H7 (cell line): ENCODE results near the gene ACTR1B. TPM values are rescaled to one million over a fixed set of nuclear protein-coding genes. Genes with fewer than 3 reads are reported as not detected.
A peak's percentile ranks its signal among the peaks of the same experiment; 100 is the strongest.
"Not testable (repeated sequence)": the region's sequence is repeated elsewhere in the genome, so short reads cannot be mapped to it uniquely, and the experiment has no call there.

Experiments used
- DNase-seq: peaks from one replicate; pipeline ENCODE4 v3.0.0; 2012
- H3K27me3 ChIP-seq: 2 replicates; pipeline ENCODE4 v1.6.0; 2011; ENCODE audit warnings: mild to moderate bottlenecking, low read length; ENCODE audit not compliant: control insufficient read depth, insufficient read depth
- H3K36me3 ChIP-seq: replicated peaks from 2 replicates; pipeline ENCODE4 v1.5.1; 2011; ENCODE audit warnings: low read length; ENCODE audit not compliant: control insufficient read depth, insufficient read depth
- H3K4me3 ChIP-seq: 2 replicates; pipeline ENCODE4 v1.5.1; 2011; ENCODE audit warnings: low read depth, mild to moderate bottlenecking, control low read depth, low read length, moderate library complexity; ENCODE audit not compliant: insufficient read depth
- total RNA-seq: library from RNA; depleted of rRNA; stranded (reverse); fragments of >200 nt; shearing (Covaris generic); gene quantifications from 2 replicates; pipeline ENCODE4 v1.2.3, GENCODE V29; 2014

ACTR1B gene
- total RNA-seq, 1 experiment from 2014 or later, result 49.7 TPM

- DNase-seq, result peak; percentile 75
- no peaks in the 10 kb centered on the region for H3K27me3 ChIP-seq
- no peak overlapping the region for H3K4me3 ChIP-seq
- no peaks in the 10 kb centered on the region for H3K36me3 ChIP-seq
These were observed 36.1 kb upstream of the ACTR1B start for GRCh38 chr2:97699765-97700444.

GRCh38 chr2:97698530-97698929, 34.7 kb upstream of the ACTR1B start:
- no peak for DNase-seq
- H3K27me3 ChIP-seq, result no peaks in the 10 kb centered on the region
- H3K4me3 ChIP-seq, result no peak overlapping the region
- no peaks in the 10 kb centered on the region for H3K36me3 ChIP-seq

DNA sequence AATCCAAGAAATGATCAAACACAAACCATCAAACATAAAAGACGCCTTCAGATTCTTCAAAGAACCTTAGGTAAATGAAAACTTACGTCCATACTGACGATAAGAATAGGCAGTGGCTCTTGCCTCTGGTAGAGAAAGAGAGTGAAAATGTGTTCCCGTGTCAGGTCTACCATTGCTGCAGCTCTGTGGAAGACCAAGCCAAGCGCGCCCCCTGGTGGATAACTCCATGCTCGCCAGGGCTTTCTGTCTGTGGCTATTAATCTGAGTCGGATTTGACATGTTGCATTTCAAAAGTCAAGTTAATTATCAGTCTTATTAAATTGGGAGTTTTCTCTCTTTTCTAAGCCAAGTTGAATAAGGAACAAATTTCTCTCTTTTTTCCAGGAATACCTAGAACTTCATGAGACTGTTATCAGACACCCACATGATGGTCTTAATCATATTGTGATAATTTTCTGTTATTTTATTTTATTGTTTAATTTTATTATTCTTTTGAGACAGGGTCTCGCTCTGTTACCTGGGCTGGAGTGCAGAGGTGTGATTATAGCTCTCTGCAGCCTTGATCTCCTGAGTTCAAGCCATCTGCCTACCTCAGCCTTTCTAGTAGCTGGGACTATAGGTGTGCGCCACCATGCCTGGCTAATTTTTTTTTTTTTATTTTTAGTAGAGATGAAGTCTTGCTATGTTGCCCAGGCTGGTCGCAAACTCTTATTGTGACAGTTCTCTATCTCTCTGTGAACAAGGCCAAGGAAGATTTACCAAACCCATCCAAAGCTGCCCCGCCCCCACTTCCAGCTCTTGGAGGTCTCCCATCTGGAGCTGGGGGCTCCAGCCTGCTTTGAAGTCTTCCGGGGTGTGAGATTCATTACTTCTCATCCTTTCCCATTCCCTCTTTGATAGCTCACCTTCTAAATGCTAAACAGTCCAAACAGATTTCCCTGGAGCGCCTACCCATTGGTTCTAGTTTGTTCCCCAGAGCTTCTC, 33.7 kb upstream of the ACTR1B start:
- Histone ChIP-seq H3K4me3 (no peak overlapping the region), H3K36me3 (no peaks in the 10 kb centered on the region), H3K27me3 (no peaks in the 10 kb centered on the region)
- peak; percentile 80 for DNase-seq

DNA sequence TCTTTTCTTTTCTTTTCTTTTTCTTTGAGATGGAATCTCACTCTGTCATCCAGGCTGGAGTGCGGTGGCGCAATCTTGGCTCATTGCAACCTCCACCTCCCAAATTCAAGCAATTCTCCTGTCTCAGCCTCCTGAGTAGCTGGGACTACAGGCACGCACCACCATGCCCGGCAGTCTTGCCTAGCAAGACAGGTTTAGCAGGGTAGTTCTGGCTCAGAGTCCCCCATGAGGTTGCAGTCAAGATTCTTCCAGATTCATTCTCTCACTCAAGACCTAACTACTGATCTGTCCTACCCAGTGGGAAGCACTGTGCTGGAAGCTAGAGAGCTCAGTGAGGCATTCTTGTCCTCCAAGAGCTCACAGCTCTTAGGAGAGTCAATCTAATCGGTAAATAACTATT, 31.9 kb upstream of the ACTR1B start:
- H3K4me3 ChIP-seq, result no peak overlapping the region
- H3K27me3 ChIP-seq, result no peaks in the 10 kb centered on the region
- DNase-seq, result peak; percentile 2
- H3K36me3 ChIP-seq, result no peaks in the 10 kb centered on the region

DNA sequence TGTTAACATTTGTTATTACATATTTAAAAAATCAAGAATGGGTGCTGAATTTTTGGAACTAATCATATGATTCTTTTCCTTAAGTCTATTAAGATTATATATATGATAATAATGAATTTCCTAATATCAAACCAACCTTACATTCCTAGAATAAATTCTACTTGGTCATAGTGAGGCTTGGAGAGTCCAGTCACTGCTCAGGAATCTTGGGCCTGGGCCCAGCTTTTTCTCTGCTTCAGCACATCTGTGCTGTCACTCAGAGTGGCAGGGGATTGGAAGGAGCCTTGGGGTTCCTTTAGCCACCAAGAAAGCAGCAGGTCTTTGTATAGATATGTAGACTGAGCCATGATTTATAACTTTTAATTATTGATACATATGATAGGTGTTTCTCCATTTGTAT, 29.6 kb upstream of the ACTR1B start:
- DNase-seq, result no peak
- H3K27me3 ChIP-seq, result no peaks in the 10 kb centered on the region
- H3K36me3 ChIP-seq, result no peaks in the 10 kb centered on the region
- H3K4me3 ChIP-seq, result no peak overlapping the region

DNA sequence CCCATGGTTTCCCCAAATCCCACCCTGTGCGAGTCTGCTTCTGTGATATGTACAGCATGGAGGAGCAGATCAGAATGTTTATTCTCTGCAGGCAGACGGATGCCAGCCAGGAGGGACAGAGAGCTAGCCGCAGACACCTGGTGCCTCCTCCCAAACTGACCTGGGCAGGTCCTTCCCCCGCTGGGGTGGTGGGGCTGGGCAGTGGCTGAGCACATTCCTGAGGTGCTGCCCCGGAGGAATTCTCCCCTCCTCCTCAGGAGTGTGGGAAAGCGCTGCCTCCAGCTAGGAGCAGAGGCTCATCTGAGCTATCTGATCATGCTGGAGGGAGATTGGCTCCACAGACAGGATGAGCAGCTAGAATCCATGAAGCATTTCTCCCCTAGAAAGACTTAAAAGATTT, 27.3 kb upstream of the ACTR1B start:
- Histone ChIP-seq H3K27me3 (no peaks in the 10 kb centered on the region), H3K4me3 (no peak overlapping the region), H3K36me3 (no peaks in the 10 kb centered on the region)
- peak; percentile 77 for DNase-seq

GRCh38 chr2:97688062-97688827, 24.4 kb upstream of the ACTR1B start:
- no peak for DNase-seq
- Histone ChIP-seq H3K36me3 (no peaks in the 10 kb centered on the region), H3K27me3 (no peaks in the 10 kb centered on the region), H3K4me3 (no peak overlapping the region)

GRCh38 chr2:97687235-97687634, 23.4 kb upstream of the ACTR1B start:
- DNase-seq, H3K27me3 ChIP-seq, H3K36me3 ChIP-seq, H3K4me3 ChIP-seq: not testable (repeated sequence)

- Histone ChIP-seq H3K4me3 (no peak overlapping the region), H3K27me3 (no peaks in the 10 kb centered on the region), H3K36me3 (no peaks in the 10 kb centered on the region)
- no peak for DNase-seq
These were observed 14.5 kb upstream of the ACTR1B start for GRCh38 chr2:97678298-97678697.

DNA sequence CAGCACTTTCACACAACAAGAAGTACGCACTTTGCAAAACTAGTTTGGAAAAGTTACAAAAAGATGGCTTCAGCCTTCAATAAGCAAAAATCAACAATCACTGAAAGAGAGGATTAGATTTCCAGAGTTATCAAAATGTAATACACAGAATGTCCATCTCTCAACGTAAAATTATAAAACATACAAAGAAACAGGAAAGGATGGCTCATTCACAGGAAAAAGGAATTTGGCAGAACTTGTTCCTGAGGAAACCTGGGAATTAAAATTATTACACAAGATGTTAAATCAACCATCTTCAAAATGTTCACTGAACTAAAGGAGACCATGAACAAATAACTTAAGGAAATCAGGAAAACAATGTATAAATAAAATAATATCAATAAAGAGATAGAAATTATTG, 13.6 kb upstream of the ACTR1B start:
- Histone ChIP-seq H3K27me3 (no peaks in the 10 kb centered on the region), H3K4me3 (no peak overlapping the region), H3K36me3 (no peaks in the 10 kb centered on the region)
- DNase-seq, result no peak

DNA sequence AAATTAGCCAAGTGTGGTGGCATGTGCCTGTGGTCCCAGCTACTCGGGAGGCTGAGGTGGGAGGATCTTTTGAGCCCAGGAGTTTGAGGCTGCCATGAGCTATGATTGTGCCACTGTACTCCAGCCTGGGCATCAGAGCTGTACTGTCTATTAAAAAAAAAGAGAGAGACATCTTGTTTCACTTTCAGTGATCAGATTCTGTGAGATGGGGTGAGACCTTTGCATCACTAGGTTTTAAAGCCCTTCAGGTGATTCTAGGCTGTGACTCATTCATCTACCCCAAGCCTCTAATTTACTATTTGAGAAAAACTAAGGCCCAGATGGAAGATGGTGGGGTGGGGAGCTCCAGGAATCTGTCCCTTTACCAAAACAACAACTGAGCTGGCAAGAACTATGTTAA, 12.8 kb upstream of the ACTR1B start:
- H3K27me3 ChIP-seq, result no peaks in the 10 kb centered on the region
- no peak for DNase-seq
- no peaks in the 10 kb centered on the region for H3K36me3 ChIP-seq
- H3K4me3 ChIP-seq, result no peak overlapping the region

GRCh38 chr2:97675430-97676113, 11.7 kb upstream of the ACTR1B start:
- Histone ChIP-seq H3K4me3 (no peak overlapping the region), H3K36me3 (no peaks in the 10 kb centered on the region), H3K27me3 (no peaks in the 10 kb centered on the region)
- DNase-seq, result no peak

- Histone ChIP-seq H3K4me3 (no peak overlapping the region), H3K27me3 (no peaks in the 10 kb centered on the region), H3K36me3 (no peaks in the 10 kb centered on the region)
- DNase-seq, result no peak
These were observed 10.1 kb upstream of the ACTR1B start for GRCh38 chr2:97673915-97674283.

GRCh38 chr2:97673182-97673914, 9.5 kb upstream of the ACTR1B start:
- DNase-seq, result no peak
- no peaks in the 10 kb centered on the region for H3K27me3 ChIP-seq
- no peak overlapping the region for H3K4me3 ChIP-seq
- H3K36me3 ChIP-seq, result no peaks in the 10 kb centered on the region
